Measurements from ENCODE around the gene DMKN.

GRCh38 chr19:35483089-35483488 lies 30.4 kb downstream of the DMKN start:
- TF ChIP-seq POLR2A (IDR thresholded peaks at IDR 0.05) (no peak), CTCF (IDR thresholded peaks at IDR 0.05) (no peak)

Data from adrenal gland (tissue), 5 donors.